Parathyroid adenoma (tissue), 2 donors: ENCODE data around the gene MME.

Source experiments
- H2AFZ ChIP-seq: fragments of 300-600 bp; sonication (generic); one replicate; pipeline ENCODE4 v1.7.0; 2017; ENCODE audit warnings: antibody characterized with exemption, mild to moderate bottlenecking
- H3K27ac ChIP-seq: fragments of 300-600 bp; sonication (generic); one replicate; pipeline ENCODE4 v1.7.0; 2017
- H3K27me3 ChIP-seq: fragments of 300-600 bp; sonication (generic); one replicate; pipeline ENCODE4 v1.7.0; 2017; ENCODE audit warnings: low read length; ENCODE audit not compliant: control insufficient read depth, insufficient read depth
- H3K36me3 ChIP-seq: fragments of 300-600 bp; sonication (generic); one replicate; pipeline ENCODE4 v1.7.0; 2017; ENCODE audit warnings: low read length; ENCODE audit not compliant: control insufficient read depth, insufficient read depth
- H3K4me1 ChIP-seq: fragments of 300-600 bp; sonication (generic); one replicate; pipeline ENCODE4 v1.7.0; 2017; ENCODE audit warnings: control low read depth
- H3K4me2 ChIP-seq: fragments of 300-600 bp; sonication (generic); one replicate; pipeline ENCODE4 v1.7.0; 2017; ENCODE audit warnings: low read length
- H3K4me3 ChIP-seq: fragments of 300-600 bp; sonication (generic); one replicate; pipeline ENCODE4 v1.7.0; 2017; ENCODE audit warnings: low read depth, low read length
- H3K79me2 ChIP-seq: fragments of 300-600 bp; sonication (generic); one replicate; pipeline ENCODE4 v1.7.0; 2017; ENCODE audit warnings: control low read depth
- H3K9ac ChIP-seq: fragments of 300-600 bp; sonication (generic); one replicate; pipeline ENCODE4 v1.7.0; 2017; ENCODE audit warnings: mild to moderate bottlenecking
- H3K9me3 ChIP-seq: fragments of 300-600 bp; sonication (generic); one replicate; pipeline ENCODE4 v1.7.0; 2017; ENCODE audit warnings: low read length; ENCODE audit not compliant: control insufficient read depth
- TF ChIP-seq, protein P1 (sequence below): fragments of 300-600 bp; sonication (generic); IDR thresholded peaks from one replicate; pipeline ENCODE4 v1.7.0; 2017; ENCODE audit warnings: antibody characterized with exemption, mild to moderate bottlenecking
- donor health status: primary hyperparathyroidism.

Gene MME

DNA sequence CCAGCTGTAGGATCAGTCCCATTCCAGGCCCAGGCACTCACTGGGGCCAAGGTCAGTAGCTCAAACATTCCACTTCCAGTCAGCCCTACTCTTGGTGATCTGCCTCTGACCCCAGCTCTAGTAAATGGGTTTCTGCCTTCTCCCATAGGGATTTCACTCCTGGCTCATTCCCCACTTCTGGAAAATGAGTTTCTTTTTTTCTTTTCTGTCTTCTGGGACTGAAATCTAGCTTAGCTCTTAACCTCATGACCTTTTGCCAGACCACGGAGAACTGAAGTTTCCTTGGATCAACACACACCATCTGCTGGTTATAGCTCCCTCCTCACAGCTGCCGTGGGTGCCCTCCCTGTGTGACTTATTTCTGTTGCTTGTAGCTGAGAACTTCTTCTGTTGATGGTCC, 21.3 kb downstream of the MME start:
- Histone ChIP-seq H3K4me1 (no peaks in the 10 kb centered on the region), H3K9ac (no peak overlapping the region), H3K9me3 (no peaks in the 10 kb centered on the region), H3K27ac (no peak overlapping the region), H3K4me2 (no peak overlapping the region), H3K79me2 (no peaks in the 10 kb centered on the region), H2AFZ (no peak overlapping the region), H3K4me3 (no peak overlapping the region), H3K27me3 (no peaks in the 10 kb centered on the region), H3K36me3 (no peaks in the 10 kb centered on the region)
- TF ChIP-seq, protein P1, sequence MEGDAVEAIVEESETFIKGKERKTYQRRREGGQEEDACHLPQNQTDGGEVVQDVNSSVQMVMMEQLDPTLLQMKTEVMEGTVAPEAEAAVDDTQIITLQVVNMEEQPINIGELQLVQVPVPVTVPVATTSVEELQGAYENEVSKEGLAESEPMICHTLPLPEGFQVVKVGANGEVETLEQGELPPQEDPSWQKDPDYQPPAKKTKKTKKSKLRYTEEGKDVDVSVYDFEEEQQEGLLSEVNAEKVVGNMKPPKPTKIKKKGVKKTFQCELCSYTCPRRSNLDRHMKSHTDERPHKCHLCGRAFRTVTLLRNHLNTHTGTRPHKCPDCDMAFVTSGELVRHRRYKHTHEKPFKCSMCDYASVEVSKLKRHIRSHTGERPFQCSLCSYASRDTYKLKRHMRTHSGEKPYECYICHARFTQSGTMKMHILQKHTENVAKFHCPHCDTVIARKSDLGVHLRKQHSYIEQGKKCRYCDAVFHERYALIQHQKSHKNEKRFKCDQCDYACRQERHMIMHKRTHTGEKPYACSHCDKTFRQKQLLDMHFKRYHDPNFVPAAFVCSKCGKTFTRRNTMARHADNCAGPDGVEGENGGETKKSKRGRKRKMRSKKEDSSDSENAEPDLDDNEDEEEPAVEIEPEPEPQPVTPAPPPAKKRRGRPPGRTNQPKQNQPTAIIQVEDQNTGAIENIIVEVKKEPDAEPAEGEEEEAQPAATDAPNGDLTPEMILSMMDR: no peak

DNA sequence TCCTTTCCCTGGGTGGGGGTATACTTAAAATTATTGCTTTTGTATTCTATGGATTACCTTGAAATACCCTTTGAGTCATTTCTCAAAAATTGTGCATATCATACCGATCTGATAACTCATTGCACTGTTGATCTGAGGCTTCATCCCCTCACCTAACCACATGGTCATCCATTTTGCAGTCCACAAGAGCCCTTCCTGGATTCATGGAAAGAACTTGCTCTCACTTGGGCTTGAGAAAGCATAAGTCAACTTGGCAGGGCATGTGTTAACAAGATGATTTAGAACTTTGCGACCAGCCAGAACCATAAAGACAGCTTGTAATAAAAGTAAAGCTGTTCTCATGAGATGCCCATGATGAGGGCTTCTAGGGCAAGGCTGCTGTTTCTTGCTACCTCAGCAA, 22.2 kb downstream of the MME start:
- Histone ChIP-seq H2AFZ (no peak overlapping the region), H3K9ac (no peak overlapping the region), H3K79me2 (no peaks in the 10 kb centered on the region), H3K4me1 (no peaks in the 10 kb centered on the region), H3K4me3 (no peak overlapping the region), H3K27ac (no peak overlapping the region), H3K36me3 (no peaks in the 10 kb centered on the region), H3K9me3 (no peaks in the 10 kb centered on the region), H3K27me3 (no peaks in the 10 kb centered on the region), H3K4me2 (no peak overlapping the region)
- TF ChIP-seq, protein P1: no peak

DNA sequence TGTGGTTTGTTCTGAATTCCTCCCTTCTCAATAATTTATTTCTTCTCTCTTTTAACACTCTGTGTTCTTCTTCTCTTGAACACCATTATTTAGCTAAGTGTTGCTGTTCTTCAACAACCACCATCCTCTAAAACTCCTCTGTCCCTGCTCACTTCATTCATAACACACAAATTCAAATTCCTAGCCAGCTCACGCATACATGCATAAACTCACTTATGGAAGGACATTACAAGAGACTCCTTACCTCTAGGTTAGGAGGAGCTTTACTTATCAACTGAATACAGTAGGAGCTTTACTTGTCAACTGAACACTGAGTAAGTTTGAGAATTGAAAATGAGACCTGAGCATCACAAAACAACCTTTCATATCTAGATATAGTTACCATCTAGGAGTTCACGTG, 23.6 kb downstream of the MME start:
- H3K4me2 ChIP-seq: no peak overlapping the region
- no peaks in the 10 kb centered on the region for H3K9me3 ChIP-seq
- no peak overlapping the region for H3K4me3 ChIP-seq
- TF ChIP-seq, protein P1: no peak
- no peak overlapping the region for H2AFZ ChIP-seq
- no peaks in the 10 kb centered on the region for H3K4me1 ChIP-seq
- no peaks in the 10 kb centered on the region for H3K36me3 ChIP-seq
- no peak overlapping the region for H3K27ac ChIP-seq
- H3K27me3 ChIP-seq: no peaks in the 10 kb centered on the region
- H3K9ac ChIP-seq: no peak overlapping the region
- H3K79me2 ChIP-seq: no peaks in the 10 kb centered on the region

DNA sequence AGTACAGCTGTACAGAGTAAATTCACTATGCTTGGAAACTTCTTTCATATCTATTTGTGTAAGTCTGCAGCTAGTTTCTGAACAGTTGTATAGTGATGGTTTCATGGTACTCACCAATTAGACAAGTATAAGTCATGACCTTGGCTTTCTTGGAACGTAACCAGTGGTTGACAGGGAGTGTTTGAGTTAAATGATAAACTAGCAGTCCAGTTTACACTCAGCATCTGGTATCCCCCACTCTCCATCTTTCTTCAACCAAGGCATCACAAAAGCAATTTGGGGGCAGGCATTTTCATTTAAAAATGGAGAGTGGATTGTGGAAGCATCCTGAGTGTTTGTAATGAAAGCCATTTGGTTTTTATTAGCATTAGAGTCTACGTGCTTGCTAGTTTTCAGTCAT, 26.0 kb downstream of the MME start:
- no peaks in the 10 kb centered on the region for H3K79me2 ChIP-seq
- peaks cover 3% of the 10 kb centered on the region for H3K4me1 ChIP-seq
- no peak overlapping the region for H3K4me3 ChIP-seq
- H3K4me2 ChIP-seq: no peak overlapping the region
- no peaks in the 10 kb centered on the region for H3K36me3 ChIP-seq
- H3K9ac ChIP-seq: no peak overlapping the region
- no peaks in the 10 kb centered on the region for H3K9me3 ChIP-seq
- H3K27ac ChIP-seq: no peak overlapping the region
- H2AFZ ChIP-seq: no peak overlapping the region
- no peaks in the 10 kb centered on the region for H3K27me3 ChIP-seq
- TF ChIP-seq, protein P1: no peak

DNA sequence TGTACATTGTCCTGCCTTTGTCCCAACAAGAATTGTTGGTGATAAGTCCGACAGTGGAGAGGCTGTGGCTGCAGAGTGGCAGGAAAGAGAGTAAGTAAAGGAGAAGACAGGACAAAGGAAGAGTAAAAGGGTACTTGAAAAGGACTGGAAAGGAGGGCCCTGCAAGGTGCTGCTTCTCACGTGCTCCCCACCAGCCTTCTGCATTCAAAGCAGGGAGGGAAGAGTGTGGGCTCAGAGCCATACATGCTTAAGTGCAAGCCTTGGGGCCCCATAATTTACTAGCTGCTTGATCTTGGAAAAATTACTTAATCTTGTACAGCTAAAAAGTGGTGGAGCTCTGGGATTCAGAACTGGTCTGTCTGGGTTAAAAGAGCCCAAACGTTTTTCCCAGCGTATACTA, 29.9 kb downstream of the MME start:
- Histone ChIP-seq H3K36me3 (no peaks in the 10 kb centered on the region), H3K4me1 (peaks cover 3% of the 10 kb centered on the region), H3K27ac (no peak overlapping the region), H3K9ac (no peak overlapping the region), H3K4me2 (no peak overlapping the region), H3K9me3 (no peaks in the 10 kb centered on the region), H2AFZ (no peak overlapping the region), H3K79me2 (no peaks in the 10 kb centered on the region), H3K4me3 (no peak overlapping the region), H3K27me3 (no peaks in the 10 kb centered on the region)
- TF ChIP-seq, protein P1: no peak
